Smooth muscle cell of the brain vasculature (primary cell): ENCODE measurements around the gene PRPF38B.

Experiments
- DNase-seq: peaks from one replicate; pipeline ENCODE4 v3.0.0-alpha.2; 2012; ENCODE audit warnings: low read depth, low spot score

PRPF38B gene

GRCh38 chr1:108717774-108718316, 25.7 kb downstream of the PRPF38B start:
- no peak for DNase-seq

- DNase-seq, result no peak
Observed at GRCh38 chr1:108718927-108719655, 27.0 kb downstream of the PRPF38B start.

- peak; percentile 26 for DNase-seq
Observed at GRCh38 chr1:108719656-108720435, 27.7 kb downstream of the PRPF38B start.

GRCh38 chr1:108722292-108722691, 30.2 kb downstream of the PRPF38B start:
- no peak for DNase-seq

GRCh38 chr1:108725906-108726305, 33.8 kb downstream of the PRPF38B start:
- no peak for DNase-seq

GRCh38 chr1:108728327-108728923, 36.3 kb downstream of the PRPF38B start:
- DNase-seq, result no peak

GRCh38 chr1:108729481-108729880, 37.4 kb downstream of the PRPF38B start:
- no peak for DNase-seq

- no peak for DNase-seq
Observed at GRCh38 chr1:108732398-108732797, 40.3 kb downstream of the PRPF38B start.

- no peak for DNase-seq
Observed at GRCh38 chr1:108734171-108734865, 42.2 kb downstream of the PRPF38B start.

GRCh38 chr1:108742253-108742652, 50.1 kb downstream of the PRPF38B start:
- DNase-seq, result no peak

GRCh38 chr1:108745980-108746381, 53.9 kb downstream of the PRPF38B start:
- DNase-seq, result no peak

GRCh38 chr1:108746382-108747170, 54.5 kb downstream of the PRPF38B start, which contains the start of gene STXBP3:
Gene STXBP3 (plus strand): TSS chr1:108746674. CDS start chr1:108746738, 64 bp downstream.
- peak; percentile 93 for DNase-seq

- DNase-seq, result peak; percentile 62
Observed at GRCh38 chr1:108747171-108747850, 55.2 kb downstream of the PRPF38B start.

- DNase-seq, result no peak
Observed at GRCh38 chr1:108747898-108748297, 55.8 kb downstream of the PRPF38B start.

- no peak for DNase-seq
Observed at GRCh38 chr1:108749081-108749480, 57.0 kb downstream of the PRPF38B start.

- DNase-seq, result no peak
Observed at GRCh38 chr1:108750476-108751181, 58.5 kb downstream of the PRPF38B start.
